ENCODE data around the gene HPGDS. TPM values are rescaled to one million over a fixed set of nuclear protein-coding genes. Genes with fewer than 3 reads are reported as not detected.

The HPGDS gene
- total and polyA plus RNA-seq, 2 of the 13 experiments (the other 11 are each of a cell fraction or from before 2014, with no cell fraction given): not detected

DNA sequence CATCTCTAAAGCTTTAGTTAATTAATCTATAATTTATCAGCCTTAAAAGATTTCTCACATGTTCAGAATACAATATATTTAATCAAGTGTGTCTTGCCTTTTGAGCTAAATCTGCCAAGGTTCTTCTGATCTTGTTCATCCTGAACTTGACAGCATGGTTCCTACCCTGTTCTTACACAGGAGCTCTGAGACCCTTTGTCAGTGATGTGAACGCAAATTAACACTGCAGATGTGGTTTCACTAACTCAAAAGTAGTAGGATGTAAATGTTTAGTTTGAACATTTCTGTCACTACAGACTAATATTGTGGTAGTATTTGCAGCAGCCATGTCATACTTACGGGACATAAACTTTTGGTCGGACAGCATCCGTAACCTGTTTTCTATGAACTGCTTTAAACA, 75.6 kb downstream of the HPGDS start (continued):
- TF ChIP-seq, protein P1, sequence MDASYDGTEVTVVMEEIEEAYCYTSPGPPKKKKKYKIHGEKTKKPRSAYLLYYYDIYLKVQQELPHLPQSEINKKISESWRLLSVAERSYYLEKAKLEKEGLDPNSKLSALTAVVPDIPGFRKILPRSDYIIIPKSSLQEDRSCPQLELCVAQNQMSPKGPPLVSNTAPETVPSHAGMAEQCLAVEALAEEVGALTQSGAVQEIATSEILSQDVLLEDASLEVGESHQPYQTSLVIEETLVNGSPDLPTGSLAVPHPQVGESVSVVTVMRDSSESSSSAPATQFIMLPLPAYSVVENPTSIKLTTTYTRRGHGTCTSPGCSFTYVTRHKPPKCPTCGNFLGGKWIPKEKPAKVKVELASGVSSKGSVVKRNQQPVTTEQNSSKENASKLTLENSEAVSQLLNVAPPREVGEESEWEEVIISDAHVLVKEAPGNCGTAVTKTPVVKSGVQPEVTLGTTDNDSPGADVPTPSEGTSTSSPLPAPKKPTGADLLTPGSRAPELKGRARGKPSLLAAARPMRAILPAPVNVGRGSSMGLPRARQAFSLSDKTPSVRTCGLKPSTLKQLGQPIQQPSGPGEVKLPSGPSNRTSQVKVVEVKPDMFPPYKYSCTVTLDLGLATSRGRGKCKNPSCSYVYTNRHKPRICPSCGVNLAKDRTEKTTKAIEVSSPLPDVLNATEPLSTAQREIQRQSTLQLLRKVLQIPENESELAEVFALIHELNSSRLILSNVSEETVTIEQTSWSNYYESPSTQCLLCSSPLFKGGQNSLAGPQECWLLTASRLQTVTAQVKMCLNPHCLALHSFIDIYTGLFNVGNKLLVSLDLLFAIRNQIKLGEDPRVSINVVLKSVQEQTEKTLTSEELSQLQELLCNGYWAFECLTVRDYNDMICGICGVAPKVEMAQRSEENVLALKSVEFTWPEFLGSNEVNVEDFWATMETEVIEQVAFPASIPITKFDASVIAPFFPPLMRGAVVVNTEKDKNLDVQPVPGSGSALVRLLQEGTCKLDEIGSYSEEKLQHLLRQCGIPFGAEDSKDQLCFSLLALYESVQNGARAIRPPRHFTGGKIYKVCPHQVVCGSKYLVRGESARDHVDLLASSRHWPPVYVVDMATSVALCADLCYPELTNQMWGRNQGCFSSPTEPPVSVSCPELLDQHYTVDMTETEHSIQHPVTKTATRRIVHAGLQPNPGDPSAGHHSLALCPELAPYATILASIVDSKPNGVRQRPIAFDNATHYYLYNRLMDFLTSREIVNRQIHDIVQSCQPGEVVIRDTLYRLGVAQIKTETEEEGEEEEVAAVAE (CRISPR knock-in tag; IDR thresholded peaks at IDR 0.05; ENCODE audit: borderline replicate concordance): no peak
- TF ChIP-seq ETV5 (CRISPR knock-in tag; IDR thresholded peaks at IDR 0.05; ENCODE audit: borderline replicate concordance): no peak

DNA sequence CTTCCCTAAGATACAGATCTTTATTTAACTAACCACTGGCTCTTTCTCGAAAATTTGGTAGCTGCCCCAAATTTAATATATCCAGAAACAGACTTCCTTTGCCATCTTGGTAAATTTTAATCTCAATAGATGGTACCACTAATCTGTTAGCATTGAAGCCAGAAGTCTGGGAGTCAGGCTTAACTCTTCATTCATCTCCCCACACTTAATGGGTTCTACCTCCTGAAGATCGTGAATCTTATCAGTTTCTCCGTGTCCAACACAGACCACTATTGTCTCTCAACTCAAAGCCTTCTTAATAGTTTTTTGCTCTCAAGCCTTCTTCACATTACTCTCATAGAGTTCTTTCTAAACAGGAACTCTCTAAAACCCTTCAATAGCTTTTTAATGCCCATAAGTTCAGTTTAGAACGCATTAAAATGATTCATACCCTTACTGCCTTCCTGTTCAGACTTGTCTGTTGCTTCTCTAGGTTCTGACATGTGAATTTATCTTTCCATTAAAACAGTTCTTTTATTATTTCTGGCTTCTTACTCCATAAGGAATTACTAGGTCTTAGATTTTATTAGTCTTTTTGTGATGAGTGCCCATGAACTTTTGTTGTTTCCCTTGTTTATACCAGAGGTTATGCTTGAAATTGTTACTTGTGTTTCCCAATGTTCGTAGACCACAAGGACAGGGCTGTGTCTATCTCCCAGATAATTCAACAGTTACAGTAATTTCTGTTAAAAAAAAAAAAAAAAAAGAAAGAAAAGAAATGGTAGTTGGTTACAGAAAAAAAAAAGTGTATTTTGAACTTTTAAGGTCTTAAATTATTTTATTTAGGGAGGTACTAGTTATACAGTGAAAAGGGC, 80.2 kb downstream of the HPGDS start:
- H3K9ac ChIP-seq (ENCODE audit: insufficient read depth, low read depth, low read length): no peak overlapping the region
- no peaks in the 10 kb centered on the region for H3K9me3 ChIP-seq (ENCODE audit: low read length)
- no peak overlapping the region for H2AFZ ChIP-seq (ENCODE audit: low read length)
- WGBS (ENCODE audit: low lambda C conversion rate): 96% methylated on average over 5 of the region's 5 CpGs
- TF ChIP-seq NFATC3 (CRISPR knock-in tag; IDR thresholded peaks at IDR 0.05): no peak
- TF ChIP-seq, protein P2, sequence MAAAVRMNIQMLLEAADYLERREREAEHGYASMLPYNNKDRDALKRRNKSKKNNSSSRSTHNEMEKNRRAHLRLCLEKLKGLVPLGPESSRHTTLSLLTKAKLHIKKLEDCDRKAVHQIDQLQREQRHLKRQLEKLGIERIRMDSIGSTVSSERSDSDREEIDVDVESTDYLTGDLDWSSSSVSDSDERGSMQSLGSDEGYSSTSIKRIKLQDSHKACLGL (CRISPR knock-in tag; IDR thresholded peaks at IDR 0.05): no peak
- in situ Hi-C loops (cut with HindIII; ENCODE audit: extremely low pct_ligation_motif_present, low pct_unique_long_range_greater_than_20kb): loop anchor here (25.0 kb wide), 1 partner anchor 475 kb away; no protein-coding TSS in a partner anchor
- no peak for FAIRE-seq
- no peak overlapping the region for H3K4me2 ChIP-seq (ENCODE audit: low read depth, low read length)
- no peak overlapping the region for H3K4me3 ChIP-seq (replicated peaks in 1 of 3; ENCODE audit: insufficient read depth in 1 of 3, low read depth in 2 of 3, low read length in 3 of 3)
- peaks cover 2 to 20% of the 10 kb centered on the region in 2 experiments for H3K36me3 ChIP-seq (replicated peaks in 1 of 2; ENCODE audit: control insufficient read depth in 1 of 2, insufficient read depth in 2 of 2, low read length in 2 of 2)
- intact Hi-C loops (cut with micrococcal nuclease; ENCODE audit: unreplicated experiment): no loop called here
- no peak overlapping the region for H3K27ac ChIP-seq (ENCODE audit: extremely low read length, insufficient read depth, low read length)
- DNase-seq (ENCODE audit: low spot score): no peak
- H3K27me3 ChIP-seq (ENCODE audit: control insufficient read depth in 1 of 2, insufficient read depth in 2 of 2, low read length in 2 of 2): no peaks in the 10 kb centered on the region
- ATAC-seq: no peak
- ChIA-PET POLR2A (no interaction called here), CTCF (ENCODE audit: low intra/inter-chr PET ratio, low total read pairs) (no interaction called here)
- no peaks in the 10 kb centered on the region for H3K79me2 ChIP-seq (ENCODE audit: insufficient read depth, low read length)
- H3K4me1 ChIP-seq (ENCODE audit: insufficient read depth, low read length): no peaks in the 10 kb centered on the region
- no TSS peak for BruUV-seq (replicated peaks)
- H4K20me1 ChIP-seq (ENCODE audit: insufficient read depth, low read length): no peaks in the 10 kb centered on the region

Measured in HepG2 (cell line).